ENCODE results near the gene KAT2B.

GRCh38 chr3:20007960-20008359 lies 32.3 kb upstream of the KAT2B start:
- TF ChIP-seq, protein P1, sequence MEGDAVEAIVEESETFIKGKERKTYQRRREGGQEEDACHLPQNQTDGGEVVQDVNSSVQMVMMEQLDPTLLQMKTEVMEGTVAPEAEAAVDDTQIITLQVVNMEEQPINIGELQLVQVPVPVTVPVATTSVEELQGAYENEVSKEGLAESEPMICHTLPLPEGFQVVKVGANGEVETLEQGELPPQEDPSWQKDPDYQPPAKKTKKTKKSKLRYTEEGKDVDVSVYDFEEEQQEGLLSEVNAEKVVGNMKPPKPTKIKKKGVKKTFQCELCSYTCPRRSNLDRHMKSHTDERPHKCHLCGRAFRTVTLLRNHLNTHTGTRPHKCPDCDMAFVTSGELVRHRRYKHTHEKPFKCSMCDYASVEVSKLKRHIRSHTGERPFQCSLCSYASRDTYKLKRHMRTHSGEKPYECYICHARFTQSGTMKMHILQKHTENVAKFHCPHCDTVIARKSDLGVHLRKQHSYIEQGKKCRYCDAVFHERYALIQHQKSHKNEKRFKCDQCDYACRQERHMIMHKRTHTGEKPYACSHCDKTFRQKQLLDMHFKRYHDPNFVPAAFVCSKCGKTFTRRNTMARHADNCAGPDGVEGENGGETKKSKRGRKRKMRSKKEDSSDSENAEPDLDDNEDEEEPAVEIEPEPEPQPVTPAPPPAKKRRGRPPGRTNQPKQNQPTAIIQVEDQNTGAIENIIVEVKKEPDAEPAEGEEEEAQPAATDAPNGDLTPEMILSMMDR (IDR thresholded peaks at IDR 0.05), result no peak
- no peak for TF ChIP-seq NFIC (IDR thresholded peaks at IDR 0.05; ENCODE audit: borderline replicate concordance)

Data from SK-N-SH (cell line).